Cerebellar cortex (tissue), 1 donor: ENCODE measurements around the gene BRD7.

Source experiments
- DNase-seq: peaks from one replicate; pipeline ENCODE4 v3.0.0-alpha.2; 2015; ENCODE audit warnings: low spot score

BRD7 gene

DNA sequence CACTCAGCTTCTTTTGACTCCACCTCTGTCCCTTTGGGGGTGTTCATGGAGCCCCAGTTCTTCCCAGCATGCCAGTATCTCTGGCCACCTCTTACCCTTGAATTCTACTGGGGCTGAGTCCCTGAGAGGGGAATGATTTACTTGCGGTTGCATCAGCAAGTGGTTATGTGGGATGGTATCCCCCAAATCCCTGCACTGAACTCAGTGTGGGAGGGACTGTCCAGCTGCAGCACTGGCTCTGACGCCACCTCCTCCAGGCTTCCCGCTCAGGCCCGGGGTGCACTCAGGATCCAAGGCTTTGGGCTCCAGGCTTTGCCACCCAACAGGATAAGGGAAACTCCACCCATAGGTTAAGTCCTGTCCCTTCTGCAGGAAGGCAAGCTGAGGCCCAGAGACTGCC, 21.1 kb upstream of the BRD7 start:
- no peak for DNase-seq

DNA sequence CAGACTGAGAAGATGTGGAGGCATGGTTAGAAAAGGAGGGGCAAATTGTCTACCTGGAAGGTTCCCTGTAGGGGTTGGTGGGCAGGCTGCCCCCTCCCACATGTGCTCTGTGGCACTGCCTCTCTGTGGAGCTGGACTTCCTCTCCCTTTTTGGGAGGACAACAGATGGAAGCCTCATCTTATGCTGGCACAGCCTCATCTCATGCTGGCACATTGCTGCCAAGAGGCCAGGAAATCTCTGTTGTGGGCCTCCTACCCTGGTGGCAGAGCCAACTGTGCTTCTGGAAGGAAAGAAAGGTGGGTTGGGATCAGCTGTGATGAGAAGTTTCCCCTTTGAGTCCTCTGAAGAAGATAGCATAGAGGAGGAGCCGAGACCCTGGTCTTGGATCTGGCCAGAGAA, 19.7 kb upstream of the BRD7 start:
- peak; percentile 93 for DNase-seq

DNA sequence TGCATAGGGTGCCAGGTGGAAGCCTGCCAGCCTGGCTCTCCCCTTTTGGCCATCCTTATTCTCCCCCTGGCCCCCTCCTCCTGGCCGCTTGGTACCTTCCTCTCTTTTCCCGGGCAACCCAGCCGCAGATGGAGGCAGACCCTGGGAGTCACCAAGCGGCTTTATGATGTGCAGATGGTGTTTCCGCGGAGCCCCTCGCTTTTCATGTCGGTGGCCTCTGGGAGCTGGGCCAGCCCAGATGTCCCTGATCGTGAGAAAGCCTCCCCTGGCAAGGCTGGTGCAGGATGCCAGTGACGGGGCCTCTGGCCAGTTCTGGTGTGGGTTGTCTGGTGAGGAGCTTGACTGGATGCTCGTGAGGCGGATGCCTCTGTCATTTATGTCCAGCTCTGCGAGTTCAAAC, 18.0 kb upstream of the BRD7 start:
- peak; percentile 66 for DNase-seq

DNA sequence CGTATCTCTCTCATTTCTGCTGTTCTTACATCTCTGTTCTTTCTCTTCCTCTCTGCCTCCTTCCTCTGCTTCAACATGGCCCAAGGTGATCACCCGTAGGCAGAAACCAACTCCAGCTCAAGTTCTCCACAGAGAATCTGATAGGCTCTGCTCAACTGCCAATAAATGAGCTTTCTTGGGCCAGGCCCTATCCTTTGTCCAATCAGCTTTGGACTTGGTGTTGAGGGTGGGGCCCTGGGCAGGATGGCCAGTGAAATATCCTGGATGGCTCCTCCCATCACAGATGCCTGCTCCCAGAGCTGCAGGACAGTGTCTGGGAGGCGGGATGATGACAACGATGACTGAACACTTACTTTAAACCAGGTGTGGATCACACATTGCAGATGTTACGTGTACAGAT, 17.4 kb upstream of the BRD7 start:
- peak; percentile 32 for DNase-seq

- DNase-seq: no peak
These were observed 15.8 kb upstream of the BRD7 start for GRCh38 chr16:50384500-50385135.

DNA sequence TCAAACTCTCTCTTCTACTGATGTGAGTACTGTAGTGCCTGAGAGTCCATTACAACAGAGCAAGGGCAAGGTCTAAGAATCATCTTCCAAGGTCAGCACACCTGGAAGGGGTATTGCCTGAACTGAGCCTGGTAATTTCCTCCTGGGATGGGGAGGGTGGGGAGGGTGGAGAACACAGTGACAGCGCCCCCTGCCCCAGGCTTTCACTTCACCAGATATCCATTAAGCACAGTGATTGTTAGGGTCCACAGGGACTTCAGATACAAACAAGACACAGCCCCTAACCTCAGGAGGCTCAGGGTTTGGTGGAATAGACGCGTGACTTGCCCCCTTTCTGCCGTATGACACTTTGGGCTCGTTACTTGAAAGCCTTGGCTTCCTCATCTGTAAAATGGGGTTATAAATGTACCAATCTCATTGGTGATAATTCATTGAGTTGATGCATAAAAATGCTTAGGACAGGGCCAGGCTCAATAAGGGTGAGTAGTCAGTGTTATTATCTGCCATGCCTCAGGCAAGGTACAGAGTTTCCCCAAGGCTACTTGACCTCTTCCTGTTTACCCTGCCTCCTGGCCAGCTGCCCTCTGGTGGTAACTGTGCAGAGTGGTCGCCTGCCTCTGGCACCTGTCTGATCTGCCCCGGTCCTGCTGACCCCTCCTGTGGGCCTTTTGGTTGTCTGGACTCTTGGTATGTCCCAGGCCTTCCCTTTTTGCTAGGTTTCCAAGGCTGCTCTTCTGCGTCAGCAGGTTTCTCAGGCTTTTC, 13.1 kb upstream of the BRD7 start:
- no peak for DNase-seq

DNA sequence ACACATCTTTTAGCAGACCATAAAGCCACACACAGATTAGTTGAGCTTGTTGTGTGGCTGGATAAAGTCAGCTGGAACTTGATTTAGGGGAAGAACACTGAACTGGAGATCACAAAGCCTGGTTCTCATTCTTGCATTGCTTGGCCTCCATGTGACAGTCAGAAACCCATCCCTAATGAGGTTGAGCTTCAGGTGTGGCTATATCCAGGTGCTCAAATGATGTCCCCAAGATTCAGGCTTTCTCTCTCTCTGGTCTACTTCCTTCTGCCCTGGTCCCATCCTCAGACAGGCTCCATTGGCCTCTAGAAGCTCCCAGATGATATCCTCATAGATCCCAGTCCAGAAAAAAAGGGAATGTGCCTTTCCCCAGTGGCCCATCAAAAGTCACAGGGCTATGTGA, 9.6 kb upstream of the BRD7 start:
- DNase-seq: no peak

DNA sequence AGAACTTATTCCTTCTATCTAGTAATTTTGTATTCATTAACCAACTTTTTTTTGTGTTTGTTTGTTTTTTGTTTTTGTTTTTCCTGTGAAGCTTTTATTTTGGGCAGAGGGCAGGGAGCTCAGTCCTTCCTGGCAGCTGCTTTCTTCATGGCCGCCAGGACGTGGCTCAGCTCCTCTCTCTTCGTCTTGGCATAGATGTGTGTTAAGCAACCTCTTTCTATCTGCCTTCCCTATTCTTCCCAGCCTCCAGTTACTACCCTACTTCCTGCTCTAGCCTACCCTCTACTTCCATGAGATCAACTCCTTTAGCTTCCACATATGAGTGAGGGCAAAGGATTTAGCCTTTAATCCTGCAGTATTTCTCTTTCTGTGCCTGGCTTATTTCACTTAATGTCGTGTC, 8.2 kb upstream of the BRD7 start:
- DNase-seq: no peak

DNA sequence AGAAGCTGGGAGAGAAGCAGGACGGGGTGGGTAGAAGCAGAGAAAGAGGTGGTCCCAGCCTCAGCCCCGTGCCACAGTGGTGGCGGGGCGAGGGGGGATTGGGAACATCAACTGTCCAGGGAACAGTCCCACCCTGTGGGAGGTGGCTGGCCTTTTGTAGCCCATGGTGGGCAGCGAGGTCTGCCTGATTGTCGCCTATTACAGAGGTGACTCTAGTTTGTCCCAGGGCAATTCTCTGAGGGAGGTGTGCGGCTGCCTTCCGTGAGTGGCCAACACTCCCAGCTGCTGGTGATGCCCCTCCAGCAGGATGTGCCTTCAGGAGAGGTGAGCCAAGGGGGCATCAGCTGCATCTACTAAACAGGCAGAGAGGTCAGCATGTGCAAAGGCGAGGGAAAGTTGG, 5.0 kb upstream of the BRD7 start:
- no peak for DNase-seq

- no peak for DNase-seq
These were observed 4.5 kb upstream of the BRD7 start for GRCh38 chr16:50373345-50373701.

GRCh38 chr16:50372611-50373344, 4.0 kb upstream of the BRD7 start:
- no peak for DNase-seq

DNA sequence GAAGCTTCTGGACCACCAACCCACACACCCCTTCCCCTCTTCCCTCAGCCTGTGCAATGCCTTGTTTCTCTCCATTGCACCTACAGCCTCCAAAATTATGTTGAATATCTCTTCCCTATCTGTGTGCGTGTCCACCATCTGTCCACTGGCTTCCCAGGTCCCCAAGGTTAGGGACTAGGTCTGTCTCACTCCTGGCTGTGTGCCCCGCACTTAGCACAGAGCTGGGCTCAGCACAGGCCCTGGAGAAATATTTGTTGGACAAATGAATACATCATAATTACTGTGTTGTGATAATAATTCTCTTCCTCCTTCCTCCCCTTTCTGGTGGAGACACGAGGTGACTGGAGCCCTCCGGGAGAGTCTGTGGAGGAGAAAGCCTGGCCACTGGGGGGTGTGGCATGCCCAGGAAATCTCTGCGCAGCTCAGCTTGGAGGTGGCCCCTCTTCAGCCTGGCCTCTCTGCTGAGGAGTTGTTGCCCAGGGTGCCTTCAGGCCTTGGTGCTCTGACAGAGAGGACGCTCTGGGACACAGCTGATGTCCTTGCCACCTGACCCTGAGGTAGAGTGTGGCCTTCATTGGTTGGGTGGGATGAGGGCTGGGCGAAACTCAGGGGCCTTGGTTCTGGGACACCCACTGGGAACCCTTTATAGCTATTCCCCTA, 3.3 kb upstream of the BRD7 start:
- peak; percentile 67 for DNase-seq

- DNase-seq: no peak
These were observed 2.4 kb upstream of the BRD7 start for GRCh38 chr16:50371036-50371716.

DNA sequence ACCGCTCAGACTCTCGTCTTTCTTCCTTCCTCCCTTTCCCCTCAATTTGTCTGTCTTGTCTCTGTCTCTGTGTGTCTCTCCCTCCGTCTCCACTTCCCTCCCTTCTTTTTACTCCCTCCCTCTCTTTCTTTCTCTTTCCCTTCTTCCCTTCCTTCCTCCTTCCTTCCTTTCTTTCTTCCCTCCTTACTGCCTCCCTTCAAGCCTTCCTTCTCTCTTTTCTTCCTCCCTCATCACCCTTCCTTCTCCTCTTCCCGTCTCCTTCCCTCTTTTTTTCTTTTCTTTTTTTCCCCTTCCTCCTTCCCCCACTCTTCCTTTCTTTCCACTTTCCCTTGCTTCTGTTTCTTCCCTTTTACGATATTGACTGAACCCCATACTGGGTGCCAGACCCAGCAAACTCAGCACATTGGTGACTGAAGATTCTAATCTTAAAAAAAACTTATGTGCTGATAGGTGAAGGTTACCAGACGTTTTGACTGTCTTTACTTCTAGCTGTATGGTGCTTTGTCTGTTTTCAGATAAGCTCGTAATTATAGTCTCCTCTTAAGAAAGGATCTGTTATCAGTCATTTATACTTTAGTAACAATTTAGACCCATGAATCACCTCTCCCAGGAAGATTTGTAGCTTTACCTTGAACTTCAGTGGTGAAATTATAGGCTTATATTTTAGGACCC, 481 bp upstream of the BRD7 start:
- DNase-seq: no peak

DNA sequence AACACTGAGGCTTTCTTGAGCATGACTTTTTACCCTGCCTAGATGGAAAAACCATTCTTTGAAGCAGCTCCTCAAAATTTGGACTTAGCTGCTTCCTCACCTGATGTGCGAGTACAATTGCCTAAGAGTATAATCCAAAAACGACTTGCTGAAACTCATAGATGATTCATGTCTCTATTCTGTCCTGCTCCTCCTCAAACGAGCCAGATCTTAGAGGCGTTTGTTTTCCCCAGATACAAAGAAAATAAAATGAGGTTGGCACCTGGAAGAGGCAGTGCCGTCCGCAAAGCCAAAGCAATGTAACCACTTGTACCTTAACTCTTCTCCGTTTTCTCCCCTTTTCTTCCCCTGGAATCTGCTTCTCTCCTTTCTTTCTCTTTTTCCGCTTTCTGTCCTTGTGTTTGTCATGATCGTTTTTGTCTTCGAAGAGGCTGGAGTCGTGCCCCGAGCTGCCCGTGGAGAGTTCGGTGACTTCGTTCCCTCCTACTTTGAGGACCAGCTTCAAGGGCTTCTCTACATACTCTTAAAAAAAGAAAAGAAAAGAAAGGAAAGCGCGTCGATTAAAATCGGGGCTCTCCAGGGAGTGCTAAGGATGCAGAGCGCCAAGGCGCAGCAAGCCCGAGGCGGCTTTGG, 895 bp downstream of the BRD7 start:
- no peak for DNase-seq

DNA sequence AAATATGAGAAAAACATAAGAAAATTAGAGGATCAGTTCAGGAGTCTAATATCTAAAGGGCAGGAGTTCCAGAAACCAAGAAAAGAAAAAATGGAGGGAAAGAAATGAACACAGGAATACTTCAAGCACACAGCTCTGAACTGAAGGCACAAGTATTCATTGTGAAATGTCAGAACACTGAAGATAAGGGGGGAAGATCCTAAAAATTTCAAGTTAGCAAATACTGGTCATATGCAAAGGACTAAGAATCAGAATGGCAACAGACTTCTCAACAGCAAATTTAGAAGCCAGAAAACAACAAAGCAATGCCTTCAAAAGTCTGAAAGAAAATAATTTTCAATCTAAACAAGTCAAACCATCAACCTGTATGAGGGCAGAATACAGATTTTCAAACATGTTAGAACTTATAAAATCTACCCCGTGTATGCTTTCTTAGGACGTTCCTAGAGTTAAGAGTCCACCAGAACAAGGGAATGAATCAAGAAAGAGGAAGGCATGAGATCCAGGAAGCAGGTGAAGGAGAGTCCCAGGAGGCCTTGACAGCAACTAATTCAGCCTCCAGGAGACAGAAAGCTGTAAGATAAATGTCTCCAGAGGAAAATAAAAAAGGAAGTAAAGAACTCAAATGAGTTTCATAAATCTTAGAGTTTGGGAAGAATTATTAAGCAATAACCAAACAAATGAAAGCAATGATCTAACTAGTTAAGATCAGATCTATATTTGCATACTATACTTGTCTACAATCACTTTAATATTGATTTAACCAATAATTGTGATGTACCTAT, 2.8 kb downstream of the BRD7 start:
- no peak for DNase-seq

DNA sequence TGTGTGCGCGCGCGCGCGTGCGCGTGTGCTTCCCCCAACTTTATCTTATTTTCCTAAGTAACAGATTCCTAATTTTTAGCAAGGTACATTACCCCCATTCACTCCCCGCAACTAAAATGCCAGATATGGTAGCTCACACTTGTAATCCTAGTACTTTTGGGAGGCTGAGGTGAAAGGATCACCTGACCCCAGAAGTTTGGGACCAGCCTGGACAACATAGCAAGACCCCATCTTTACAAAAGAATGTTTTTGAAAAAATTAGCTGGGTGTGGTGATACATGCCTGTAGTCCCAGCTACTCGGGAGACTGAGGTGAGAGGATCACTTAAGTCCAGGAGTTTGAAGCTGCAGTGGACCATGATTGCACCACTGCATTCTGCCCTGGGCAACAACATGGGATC, 5.1 kb downstream of the BRD7 start:
- no peak for DNase-seq

DNA sequence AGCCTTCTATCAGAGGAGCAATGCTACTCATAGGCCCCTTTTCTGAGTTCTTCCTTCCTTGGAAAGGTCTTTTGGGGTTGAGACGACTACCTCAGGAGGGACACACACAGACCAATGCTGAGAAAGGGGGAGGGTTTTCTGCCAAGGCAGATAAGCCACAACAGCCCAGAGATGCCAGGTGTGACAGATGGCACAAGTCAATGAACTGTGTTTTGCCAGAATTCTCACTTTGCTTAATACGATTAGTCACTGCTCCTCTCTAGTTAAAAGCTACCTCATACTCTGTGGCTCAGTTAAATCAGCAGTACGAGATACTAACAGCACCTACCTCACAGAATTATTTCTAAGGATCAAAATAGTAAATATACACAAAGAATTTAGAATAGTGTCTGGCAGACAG, 8.0 kb downstream of the BRD7 start:
- DNase-seq: peak; percentile 70

- peak; percentile 32 for DNase-seq
These were observed 8.6 kb downstream of the BRD7 start for GRCh38 chr16:50360033-50360778.

DNA sequence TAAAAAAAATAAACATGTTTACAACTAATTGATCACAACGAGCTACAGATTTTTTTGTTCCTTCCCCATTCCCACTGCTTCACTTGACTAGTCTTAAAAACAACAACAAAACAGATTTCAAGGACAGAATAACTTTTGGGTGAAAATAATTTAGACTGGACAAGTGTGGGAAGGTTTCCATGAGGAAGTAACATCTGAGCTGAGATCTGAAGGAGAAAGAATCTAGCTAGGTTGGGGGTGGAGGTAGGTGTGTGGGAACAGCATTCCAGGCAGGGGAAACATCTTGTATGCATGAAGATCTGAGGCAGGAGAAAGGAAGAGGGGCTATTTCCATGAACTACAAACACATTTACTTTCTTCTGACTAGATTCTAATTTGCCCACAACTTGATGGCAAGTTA, 9.2 kb downstream of the BRD7 start:
- no peak for DNase-seq
